ENCODE results near the gene SLC11A2.

DNA sequence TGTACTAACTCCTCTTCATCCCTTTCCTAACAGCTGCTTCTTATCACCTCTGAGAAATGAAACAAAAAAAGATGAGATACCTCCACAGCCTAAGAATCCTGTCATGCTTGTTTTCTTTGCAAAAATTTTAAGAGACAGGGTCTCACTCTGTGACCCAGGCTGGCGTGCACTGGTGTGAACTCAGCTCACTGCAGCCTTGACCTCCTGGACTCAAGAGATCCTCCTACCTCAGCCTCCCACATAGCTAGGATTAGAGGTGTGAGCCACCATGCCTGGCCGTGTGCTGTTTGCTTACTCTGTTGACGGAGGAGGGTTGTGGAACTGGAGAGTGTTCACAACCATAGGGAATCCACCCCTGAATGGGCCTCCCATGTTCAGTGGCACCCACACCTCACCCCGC, 41.0 kb upstream of the SLC11A2 start:
- TF ChIP-seq, protein P1, sequence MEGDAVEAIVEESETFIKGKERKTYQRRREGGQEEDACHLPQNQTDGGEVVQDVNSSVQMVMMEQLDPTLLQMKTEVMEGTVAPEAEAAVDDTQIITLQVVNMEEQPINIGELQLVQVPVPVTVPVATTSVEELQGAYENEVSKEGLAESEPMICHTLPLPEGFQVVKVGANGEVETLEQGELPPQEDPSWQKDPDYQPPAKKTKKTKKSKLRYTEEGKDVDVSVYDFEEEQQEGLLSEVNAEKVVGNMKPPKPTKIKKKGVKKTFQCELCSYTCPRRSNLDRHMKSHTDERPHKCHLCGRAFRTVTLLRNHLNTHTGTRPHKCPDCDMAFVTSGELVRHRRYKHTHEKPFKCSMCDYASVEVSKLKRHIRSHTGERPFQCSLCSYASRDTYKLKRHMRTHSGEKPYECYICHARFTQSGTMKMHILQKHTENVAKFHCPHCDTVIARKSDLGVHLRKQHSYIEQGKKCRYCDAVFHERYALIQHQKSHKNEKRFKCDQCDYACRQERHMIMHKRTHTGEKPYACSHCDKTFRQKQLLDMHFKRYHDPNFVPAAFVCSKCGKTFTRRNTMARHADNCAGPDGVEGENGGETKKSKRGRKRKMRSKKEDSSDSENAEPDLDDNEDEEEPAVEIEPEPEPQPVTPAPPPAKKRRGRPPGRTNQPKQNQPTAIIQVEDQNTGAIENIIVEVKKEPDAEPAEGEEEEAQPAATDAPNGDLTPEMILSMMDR (IDR thresholded peaks at IDR 0.05; ENCODE audit: low read depth, low read length): no peak
- no peak for TF ChIP-seq EZH2phosphoT487 (IDR thresholded peaks at IDR 0.05; ENCODE audit: low read depth)

All from OCI-LY3 (cell line).